Measurements from ENCODE around the gene AGAP1. TPM values are rescaled to one million over a fixed set of nuclear protein-coding genes. Genes with fewer than 3 reads are reported as not detected.

Gene AGAP1
- total RNA-seq, 4 donors from 2014 or later = 7.2 to 19.6 (median 15.2) TPM

- no peak for TF ChIP-seq POLR2A (IDR thresholded peaks at IDR 0.05)
- TF ChIP-seq, protein P1, sequence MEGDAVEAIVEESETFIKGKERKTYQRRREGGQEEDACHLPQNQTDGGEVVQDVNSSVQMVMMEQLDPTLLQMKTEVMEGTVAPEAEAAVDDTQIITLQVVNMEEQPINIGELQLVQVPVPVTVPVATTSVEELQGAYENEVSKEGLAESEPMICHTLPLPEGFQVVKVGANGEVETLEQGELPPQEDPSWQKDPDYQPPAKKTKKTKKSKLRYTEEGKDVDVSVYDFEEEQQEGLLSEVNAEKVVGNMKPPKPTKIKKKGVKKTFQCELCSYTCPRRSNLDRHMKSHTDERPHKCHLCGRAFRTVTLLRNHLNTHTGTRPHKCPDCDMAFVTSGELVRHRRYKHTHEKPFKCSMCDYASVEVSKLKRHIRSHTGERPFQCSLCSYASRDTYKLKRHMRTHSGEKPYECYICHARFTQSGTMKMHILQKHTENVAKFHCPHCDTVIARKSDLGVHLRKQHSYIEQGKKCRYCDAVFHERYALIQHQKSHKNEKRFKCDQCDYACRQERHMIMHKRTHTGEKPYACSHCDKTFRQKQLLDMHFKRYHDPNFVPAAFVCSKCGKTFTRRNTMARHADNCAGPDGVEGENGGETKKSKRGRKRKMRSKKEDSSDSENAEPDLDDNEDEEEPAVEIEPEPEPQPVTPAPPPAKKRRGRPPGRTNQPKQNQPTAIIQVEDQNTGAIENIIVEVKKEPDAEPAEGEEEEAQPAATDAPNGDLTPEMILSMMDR (IDR thresholded peaks at IDR 0.05) = no peak
- Histone ChIP-seq H3K9me3 (peaks cover 0 to 10% (median 0%) of the 10 kb centered on the region in 3 donors), H3K36me3 (no peaks in the 10 kb centered on the region), H3K4me3 (no peak overlapping the region), H3K27me3 (no peaks in the 10 kb centered on the region), H3K4me1 (peaks cover 0 to 21% (median 7%) of the 10 kb centered on the region in 3 donors), H3K27ac (no peak overlapping the region)
- WGBS, 2 donors = 89 to 95% methylated on average over 2 to 4 of the region's 6 CpGs
- intact Hi-C loops (cut with DNase I) = no loop called here
- DNase-seq = no peak
These were observed 71.2 kb downstream of the AGAP1 start for GRCh38 chr2:235564884-235565530.

- no peak overlapping the region for H3K27ac ChIP-seq
- H3K4me1 ChIP-seq = peaks cover 0 to 15% (median 6%) of the 10 kb centered on the region in 3 donors
- peaks cover 0 to 10% (median 0%) of the 10 kb centered on the region in 3 donors for H3K9me3 ChIP-seq
- H3K4me3 ChIP-seq = no peak overlapping the region
- intact Hi-C loops (cut with DNase I) = no loop called here
- H3K36me3 ChIP-seq = no peaks in the 10 kb centered on the region
- TF ChIP-seq, protein P1 (IDR thresholded peaks at IDR 0.05) = no peak
- TF ChIP-seq POLR2A (IDR thresholded peaks at IDR 0.05) = no peak
- no peaks in the 10 kb centered on the region for H3K27me3 ChIP-seq
- no peak for DNase-seq
- 76 to 79% methylated on average over 9 of the region's 11 CpGs for WGBS, 2 donors
These were observed 72.6 kb downstream of the AGAP1 start for GRCh38 chr2:235566415-235566814.

DNA sequence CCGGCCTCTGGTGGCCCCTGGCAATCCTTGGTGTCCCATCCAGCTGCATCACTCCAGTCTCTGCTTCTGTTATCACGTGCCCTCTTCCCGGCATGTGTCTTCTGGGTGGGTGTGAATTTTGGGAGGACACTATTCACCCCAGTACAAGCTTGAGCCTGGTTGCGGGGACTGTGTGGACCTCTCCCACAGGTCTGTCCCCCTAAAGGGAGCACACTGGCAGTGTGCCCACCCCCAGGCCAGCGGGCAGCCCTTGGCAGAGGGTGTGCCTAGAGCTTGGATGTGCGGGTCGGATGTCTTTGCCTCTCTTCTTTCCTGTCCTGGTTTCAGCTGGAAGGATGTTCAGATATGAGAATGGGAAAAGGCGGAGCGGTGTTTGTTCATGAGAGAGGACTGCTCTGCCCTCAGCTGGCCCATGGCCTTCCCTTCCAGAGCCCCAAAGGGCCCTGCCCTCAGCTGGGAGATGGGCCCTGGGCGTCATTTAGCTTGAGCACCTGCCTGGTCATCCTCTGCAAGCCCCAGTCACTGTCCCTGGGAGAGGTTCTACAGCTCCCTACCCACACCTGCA lies 73.2 kb downstream of the AGAP1 start:
- TF ChIP-seq POLR2A (IDR thresholded peaks at IDR 0.05) = no peak
- TF ChIP-seq, protein P1 (IDR thresholded peaks at IDR 0.05) = no peak
- 57 to 94% methylated on average over 3 to 5 of the region's 10 CpGs for WGBS, 2 donors
- Histone ChIP-seq H3K4me3 (no peak overlapping the region), H3K9me3 (peaks cover 0 to 10% (median 0%) of the 10 kb centered on the region in 3 donors), H3K36me3 (no peaks in the 10 kb centered on the region), H3K27me3 (no peaks in the 10 kb centered on the region), H3K27ac (no peak overlapping the region), H3K4me1 (peaks cover 0 to 9% (median 4%) of the 10 kb centered on the region in 3 donors)
- intact Hi-C loops (cut with DNase I) = no loop called here
- DNase-seq = no peak

DNA sequence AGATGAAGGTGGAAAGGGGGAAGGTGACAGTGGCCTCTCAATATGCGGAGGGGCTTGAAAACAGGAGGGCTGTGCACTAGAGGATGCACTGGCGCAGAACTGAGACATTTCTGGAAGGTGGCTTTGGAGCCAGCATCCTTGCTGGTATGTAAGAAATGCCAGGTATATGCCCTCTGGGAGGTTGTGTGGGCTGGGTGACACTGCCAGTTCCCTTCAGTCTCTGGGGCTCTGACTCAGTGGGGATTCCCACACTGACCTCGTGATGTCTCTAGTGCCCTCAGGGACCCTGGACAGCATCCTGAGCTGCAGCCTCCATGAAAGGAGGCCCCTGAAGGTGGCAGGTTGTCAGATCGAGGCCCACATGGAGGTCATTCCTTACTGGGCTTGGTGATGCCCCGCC lies 74.0 kb downstream of the AGAP1 start:
- DNase-seq = no peak
- WGBS, 2 donors = 76 to 89% methylated on average over 3 to 4 of the region's 5 CpGs
- peaks cover 0 to 10% (median 0%) of the 10 kb centered on the region in 3 donors for H3K9me3 ChIP-seq
- peaks cover 0 to 6% (median 4%) of the 10 kb centered on the region in 3 donors for H3K4me1 ChIP-seq
- H3K27ac ChIP-seq = no peak overlapping the region
- TF ChIP-seq, protein P1 (IDR thresholded peaks at IDR 0.05) = no peak
- TF ChIP-seq POLR2A (IDR thresholded peaks at IDR 0.05) = no peak
- no peak overlapping the region for H3K4me3 ChIP-seq
- intact Hi-C loops (cut with DNase I) = no loop called here
- no peaks in the 10 kb centered on the region for H3K36me3 ChIP-seq
- H3K27me3 ChIP-seq = no peaks in the 10 kb centered on the region

DNA sequence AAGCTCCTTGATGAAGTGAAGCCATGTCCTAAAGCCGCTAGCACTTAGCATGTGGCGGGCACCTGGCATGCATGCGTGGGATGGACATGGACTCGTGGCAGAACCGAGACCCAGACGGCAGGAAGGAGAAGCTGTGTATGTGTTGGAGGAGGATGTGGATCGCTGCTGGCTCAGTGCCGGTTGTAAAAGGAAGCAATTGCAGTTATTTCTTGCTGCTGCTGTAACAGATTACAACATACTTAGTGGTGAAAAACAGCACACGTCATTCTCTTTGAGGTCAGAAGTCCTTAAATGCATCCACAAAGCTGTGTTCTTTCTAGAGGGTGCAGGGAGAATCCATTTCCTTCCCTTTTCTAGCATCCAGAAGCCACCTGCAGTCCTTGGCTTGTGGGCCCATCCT lies 74.6 kb downstream of the AGAP1 start:
- no peak overlapping the region for H3K27ac ChIP-seq
- no peak for DNase-seq
- TF ChIP-seq, protein P1 (IDR thresholded peaks at IDR 0.05) = no peak
- TF ChIP-seq POLR2A (IDR thresholded peaks at IDR 0.05) = no peak
- no peak overlapping the region for H3K4me3 ChIP-seq
- intact Hi-C loops (cut with DNase I) = no loop called here
- no peaks in the 10 kb centered on the region for H3K27me3 ChIP-seq
- H3K9me3 ChIP-seq = peaks cover 0 to 10% (median 0%) of the 10 kb centered on the region in 3 donors
- H3K4me1 ChIP-seq = peaks cover 0 to under 1% (median 0%) of the 10 kb centered on the region in 3 donors
- no peaks in the 10 kb centered on the region for H3K36me3 ChIP-seq
- WGBS, 2 donors = 85 to 86% methylated on average over 5 to 9 of the region's 9 CpGs
